CD4-positive, alpha-beta T cell treated with Interleukin-15 for 1 hour (primary cell): ENCODE results near the gene NFYB.
"Not testable (repeated sequence)": the region's sequence is repeated elsewhere in the genome, so short reads cannot be mapped to it uniquely, and the experiment has no call there.

ENCODE experiments used
- DNase-seq: peaks from one replicate; pipeline ENCODE4 v3.0.0-alpha.2; 2020

NFYB gene

GRCh38 chr12:104114834-104115586 is 23.0 kb downstream of the NFYB start:
- not testable (repeated sequence) for DNase-seq

- DNase-seq: no peak
Measured at GRCh38 chr12:104109446-104110271, 28.4 kb downstream of the NFYB start.

DNA sequence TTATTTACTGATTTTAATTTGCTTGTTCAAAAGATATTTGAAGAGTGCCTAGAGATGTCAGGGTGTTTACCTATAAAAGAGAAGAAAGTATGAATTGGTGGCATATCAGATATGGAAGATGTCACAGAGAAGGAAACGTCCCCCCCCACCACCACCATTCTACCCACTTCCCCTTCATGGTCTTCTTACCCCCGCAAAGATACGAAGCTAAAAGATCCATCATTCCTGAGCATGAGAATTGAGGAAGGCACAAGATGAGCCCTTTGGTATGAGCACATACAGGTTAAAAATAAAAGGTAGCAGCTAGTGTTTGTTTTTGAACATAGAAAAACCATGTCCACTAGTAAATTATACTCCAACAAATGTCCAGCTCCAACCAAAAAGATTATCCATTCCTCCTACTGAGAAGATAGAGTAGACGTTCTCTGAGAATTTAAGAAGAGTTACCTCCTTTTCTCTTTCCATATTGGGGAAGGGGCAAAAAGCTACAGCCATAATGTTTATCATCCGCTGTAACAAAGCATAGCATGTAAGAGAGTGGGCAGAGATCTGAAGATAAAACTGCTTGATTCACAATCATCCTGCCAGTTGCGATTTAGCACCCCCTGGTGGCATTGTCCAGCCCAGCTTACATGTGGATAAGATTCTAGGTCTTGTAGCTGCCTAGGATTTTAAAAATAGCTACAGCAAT is 29.1 kb downstream of the NFYB start:
- peak; percentile 76 for DNase-seq

- DNase-seq: no peak
Measured at GRCh38 chr12:104106965-104107364, 31.0 kb downstream of the NFYB start.

- DNase-seq: no peak
Measured at GRCh38 chr12:104105461-104105860, 32.5 kb downstream of the NFYB start.

DNA sequence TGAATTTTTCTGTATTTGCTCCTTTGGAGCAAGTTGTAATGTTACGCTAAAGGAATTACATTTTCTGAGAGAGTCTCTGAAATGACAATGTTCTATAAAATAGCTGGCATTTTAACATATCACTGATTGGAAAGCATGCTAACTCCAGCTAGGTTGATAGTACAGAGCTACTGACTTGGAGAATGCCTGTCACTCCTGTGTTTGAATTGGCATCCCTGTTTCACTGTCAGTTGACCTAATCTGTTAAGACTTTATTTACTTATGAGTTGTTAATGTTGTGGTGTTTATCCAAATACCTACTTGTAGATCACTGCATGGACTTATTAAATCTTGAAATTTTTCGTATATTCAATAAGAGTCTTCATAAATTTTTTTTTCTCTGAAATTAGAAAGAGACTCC is 40.1 kb downstream of the NFYB start:
- no peak for DNase-seq

GRCh38 chr12:104095289-104095688 is 42.7 kb downstream of the NFYB start:
- DNase-seq: no peak

DNA sequence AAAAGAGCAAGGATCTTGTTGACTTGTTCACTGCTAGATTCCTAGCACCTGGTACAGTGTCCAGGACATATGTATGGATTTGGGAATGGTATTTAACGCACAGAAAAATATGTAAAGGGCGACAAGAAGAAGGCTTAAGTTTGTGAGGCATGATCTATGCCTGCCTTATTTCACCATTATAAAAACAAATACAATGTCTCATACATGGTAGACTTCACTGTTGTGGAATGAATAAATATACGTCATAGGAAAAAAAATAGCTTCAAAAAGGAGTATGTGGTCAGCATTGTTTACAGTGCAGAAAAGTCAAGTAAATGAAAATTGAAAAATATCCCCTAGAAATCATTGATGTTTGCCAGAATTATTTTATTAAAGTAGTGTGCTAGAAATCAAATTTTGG is 43.7 kb downstream of the NFYB start:
- DNase-seq: no peak

DNA sequence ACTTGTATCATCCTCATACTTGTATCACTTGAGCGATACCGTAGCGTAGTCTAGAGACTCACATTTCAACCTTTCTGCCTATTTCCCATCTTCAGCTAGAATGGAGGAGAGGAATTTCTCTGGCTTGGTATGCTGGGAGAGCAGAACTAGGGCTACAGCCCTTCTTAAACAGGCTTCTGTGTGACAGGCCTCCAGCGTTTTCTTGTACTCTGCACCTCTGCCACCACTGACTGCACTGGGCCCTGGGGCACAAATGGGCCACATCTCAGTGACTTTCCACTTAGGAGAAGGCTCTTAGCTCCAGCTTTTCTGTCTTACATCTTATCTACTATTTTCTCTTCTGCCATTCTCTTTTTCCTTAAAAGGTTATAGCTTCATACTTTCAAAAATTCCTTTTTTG is 46.9 kb downstream of the NFYB start:
- no peak for DNase-seq

GRCh38 chr12:104090685-104091084 is 47.3 kb downstream of the NFYB start:
- no peak for DNase-seq

DNA sequence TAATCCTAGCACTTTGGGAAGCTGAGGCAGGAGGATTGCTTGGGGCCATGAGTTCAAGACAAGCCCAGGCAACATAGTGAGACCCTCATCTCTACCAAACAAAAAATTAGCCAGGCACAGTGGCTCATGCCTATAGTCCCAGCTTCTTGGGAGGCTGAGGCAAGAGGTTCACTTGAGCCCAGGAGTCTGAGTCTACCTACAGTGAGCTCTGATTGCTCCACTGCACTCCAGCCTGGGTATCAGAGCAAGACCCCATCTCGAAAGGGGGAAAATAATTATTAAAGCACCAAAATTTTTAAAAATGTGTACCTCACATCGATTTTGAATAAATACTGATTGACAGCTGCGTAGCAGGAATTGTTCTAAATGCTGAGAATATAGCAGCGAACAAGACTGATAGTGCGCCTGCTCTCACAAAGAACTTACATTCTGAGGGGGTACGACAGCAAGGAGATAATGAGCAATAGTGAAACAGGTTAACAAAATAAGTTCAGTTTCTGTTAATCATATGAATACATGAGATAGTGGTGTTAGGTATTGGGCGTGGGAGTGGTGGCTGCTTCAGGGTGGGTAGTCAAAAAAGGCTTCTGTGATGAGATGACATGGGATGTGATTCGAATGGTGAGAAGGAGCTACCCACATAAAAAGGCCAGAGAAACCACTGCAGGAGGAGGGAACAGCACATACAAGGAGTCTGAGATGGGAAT is 54.1 kb downstream of the NFYB start:
- no peak for DNase-seq

DNA sequence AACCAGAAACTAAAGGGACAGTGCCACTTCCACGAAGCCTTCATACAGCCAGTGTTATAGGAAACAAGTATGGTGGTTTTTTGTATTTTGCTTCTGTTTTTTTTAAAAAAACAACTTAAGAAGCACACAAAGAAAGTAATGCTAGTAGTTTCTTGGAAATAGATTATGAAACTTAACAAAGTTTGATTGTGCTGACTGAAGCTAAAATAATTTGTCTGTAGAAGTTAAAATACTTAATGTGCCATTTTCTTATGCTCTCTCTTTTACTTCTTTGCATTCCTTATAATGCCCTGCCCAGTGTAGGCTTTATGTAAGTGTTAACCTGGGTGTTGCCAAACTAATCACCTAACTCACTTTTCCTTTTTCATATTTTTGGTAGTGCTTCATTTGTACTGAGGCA is 57.2 kb downstream of the NFYB start:
- DNase-seq: no peak

GRCh38 chr12:104079024-104079423 is 59.0 kb downstream of the NFYB start:
- DNase-seq: no peak

DNA sequence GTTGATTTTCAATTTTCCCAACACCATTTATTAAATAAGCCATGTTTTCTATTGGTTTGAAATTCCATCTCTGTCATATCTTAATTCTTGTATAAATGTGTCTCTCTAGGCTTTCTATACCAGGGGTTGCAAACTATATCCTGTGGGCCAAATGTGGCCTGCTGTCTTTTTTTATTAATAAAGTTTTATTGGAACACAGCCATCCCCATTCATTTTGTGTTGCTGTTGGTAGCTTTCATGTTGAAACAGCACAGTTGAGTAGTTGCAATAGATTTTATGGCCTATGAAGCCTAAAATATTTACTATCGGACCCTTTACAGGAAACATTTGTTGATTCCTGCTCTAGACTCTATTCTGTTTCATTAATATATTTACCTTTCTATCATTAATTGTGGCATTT is 64.3 kb downstream of the NFYB start:
- no peak for DNase-seq

DNA sequence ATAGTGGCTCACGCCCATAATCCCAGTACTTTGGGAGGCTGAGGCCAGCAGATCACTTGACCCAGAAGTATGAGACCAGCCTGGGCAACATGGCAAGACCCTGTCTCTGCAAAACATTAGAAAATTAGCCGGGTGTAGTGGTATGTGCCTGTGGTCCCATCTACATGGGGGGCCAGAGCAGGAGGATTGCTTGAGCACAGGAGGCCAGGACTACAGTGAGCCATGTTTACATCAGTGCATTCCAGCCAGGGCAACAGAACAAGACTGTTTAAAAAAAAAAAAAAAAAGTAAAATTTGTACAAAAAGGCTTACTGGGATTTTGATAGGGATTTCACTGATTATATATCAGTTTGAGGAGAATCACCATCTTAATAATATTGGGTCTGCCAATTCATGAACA is 65.9 kb downstream of the NFYB start:
- DNase-seq: no peak
